ENCODE results near the gene RBM12. TPM values are rescaled to one million over a fixed set of nuclear protein-coding genes. Genes with fewer than 3 reads are reported as not detected.

The RBM12 gene
- total RNA-seq, 1 experiment from 2014 or later, result 100 TPM

GRCh38 chr20:35610833-35611427, 53.8 kb downstream of the RBM12 start:
- ATAC-seq (no peak), DNase-seq (ENCODE audit: low read depth, low spot score) (no peak)
- Histone ChIP-seq H3K4me1 (ENCODE audit: control insufficient read depth, insufficient read depth, low read length) (no peaks in the 10 kb centered on the region), H3K36me3 (ENCODE audit: control insufficient read depth, insufficient read depth, low read length) (no peaks in the 10 kb centered on the region), H3K4me3 (ENCODE audit: low read depth in 2 of 2, low read length in 2 of 2) (no peak overlapping the region), H3K27ac (ENCODE audit: low read length) (no peak overlapping the region), H3K9me3 (ENCODE audit: control insufficient read depth, insufficient read depth, low read depth, low read length) (no peaks in the 10 kb centered on the region), H3K27me3 (ENCODE audit: control insufficient read depth, insufficient read depth, low read length) (no peaks in the 10 kb centered on the region)
- in situ Hi-C loops (cut with HindIII; ENCODE audit: low pct_unique_long_range_greater_than_20kb, low sequenced_read_pairs), result no loop called here
- ChIA-PET CTCF (interaction anchor here (0.5 kb wide), 1 partner anchor 345 kb away, joined by 4 read pairs; no protein-coding TSS in a partner anchor), POLR2A (no interaction called here)
- intact Hi-C loops (cut with micrococcal nuclease; ENCODE audit: unreplicated experiment), result no loop called here
- BruUV-seq (replicated peaks), result no TSS peak
- no peak for TF ChIP-seq SIN3A (IDR thresholded peaks at IDR 0.05; ENCODE audit: borderline replicate concordance, insufficient read depth, low read depth, low read length)
- no peak for TF ChIP-seq CTCF (IDR thresholded peaks at IDR 0.05)
- TF ChIP-seq POLR2AphosphoS5 (IDR thresholded peaks at IDR 0.05; ENCODE audit: low read depth, low read length), result no peak
- TF ChIP-seq, protein P1, sequence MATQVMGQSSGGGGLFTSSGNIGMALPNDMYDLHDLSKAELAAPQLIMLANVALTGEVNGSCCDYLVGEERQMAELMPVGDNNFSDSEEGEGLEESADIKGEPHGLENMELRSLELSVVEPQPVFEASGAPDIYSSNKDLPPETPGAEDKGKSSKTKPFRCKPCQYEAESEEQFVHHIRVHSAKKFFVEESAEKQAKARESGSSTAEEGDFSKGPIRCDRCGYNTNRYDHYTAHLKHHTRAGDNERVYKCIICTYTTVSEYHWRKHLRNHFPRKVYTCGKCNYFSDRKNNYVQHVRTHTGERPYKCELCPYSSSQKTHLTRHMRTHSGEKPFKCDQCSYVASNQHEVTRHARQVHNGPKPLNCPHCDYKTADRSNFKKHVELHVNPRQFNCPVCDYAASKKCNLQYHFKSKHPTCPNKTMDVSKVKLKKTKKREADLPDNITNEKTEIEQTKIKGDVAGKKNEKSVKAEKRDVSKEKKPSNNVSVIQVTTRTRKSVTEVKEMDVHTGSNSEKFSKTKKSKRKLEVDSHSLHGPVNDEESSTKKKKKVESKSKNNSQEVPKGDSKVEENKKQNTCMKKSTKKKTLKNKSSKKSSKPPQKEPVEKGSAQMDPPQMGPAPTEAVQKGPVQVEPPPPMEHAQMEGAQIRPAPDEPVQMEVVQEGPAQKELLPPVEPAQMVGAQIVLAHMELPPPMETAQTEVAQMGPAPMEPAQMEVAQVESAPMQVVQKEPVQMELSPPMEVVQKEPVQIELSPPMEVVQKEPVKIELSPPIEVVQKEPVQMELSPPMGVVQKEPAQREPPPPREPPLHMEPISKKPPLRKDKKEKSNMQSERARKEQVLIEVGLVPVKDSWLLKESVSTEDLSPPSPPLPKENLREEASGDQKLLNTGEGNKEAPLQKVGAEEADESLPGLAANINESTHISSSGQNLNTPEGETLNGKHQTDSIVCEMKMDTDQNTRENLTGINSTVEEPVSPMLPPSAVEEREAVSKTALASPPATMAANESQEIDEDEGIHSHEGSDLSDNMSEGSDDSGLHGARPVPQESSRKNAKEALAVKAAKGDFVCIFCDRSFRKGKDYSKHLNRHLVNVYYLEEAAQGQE (IDR thresholded peaks at IDR 0.05; ENCODE audit: insufficient read depth in 1 of 2, low read depth in 2 of 2, low read length in 1 of 2), result no peak
- no peak for TF ChIP-seq TCF7L2 (IDR thresholded peaks at IDR 0.05; ENCODE audit: low read depth, low read length)

- ATAC-seq (no peak), DNase-seq (ENCODE audit: low read depth, low spot score) (no peak)
- Histone ChIP-seq H3K4me1 (ENCODE audit: control insufficient read depth, insufficient read depth, low read length) (no peaks in the 10 kb centered on the region), H3K36me3 (ENCODE audit: control insufficient read depth, insufficient read depth, low read length) (no peaks in the 10 kb centered on the region), H3K9me3 (ENCODE audit: control insufficient read depth, insufficient read depth, low read depth, low read length) (no peaks in the 10 kb centered on the region), H3K27me3 (ENCODE audit: control insufficient read depth, insufficient read depth, low read length) (no peaks in the 10 kb centered on the region), H3K27ac (ENCODE audit: low read length) (no peak overlapping the region), H3K4me3 (ENCODE audit: low read depth in 2 of 2, low read length in 2 of 2) (no peak overlapping the region)
- TF ChIP-seq, protein P1 (IDR thresholded peaks at IDR 0.05; ENCODE audit: insufficient read depth in 1 of 2, low read depth in 2 of 2, low read length in 1 of 2), result no peak
- TF ChIP-seq SIN3A (IDR thresholded peaks at IDR 0.05; ENCODE audit: borderline replicate concordance, insufficient read depth, low read depth, low read length) (no peak), TCF7L2 (IDR thresholded peaks at IDR 0.05; ENCODE audit: low read depth, low read length) (no peak), CTCF (IDR thresholded peaks at IDR 0.05) (no peak), POLR2AphosphoS5 (IDR thresholded peaks at IDR 0.05; ENCODE audit: low read depth, low read length) (no peak)
- in situ Hi-C loops (cut with HindIII; ENCODE audit: low pct_unique_long_range_greater_than_20kb, low sequenced_read_pairs) (no loop called here), intact Hi-C loops (cut with micrococcal nuclease; ENCODE audit: unreplicated experiment) (no loop called here)
- CTCF ChIA-PET, result no interaction called here
- TSS peak; percentile 32 for BruUV-seq (replicated peaks)
- POLR2A ChIA-PET, result no interaction called here
Observed at GRCh38 chr20:35607003-35607735, 57.5 kb downstream of the RBM12 start.
